HCT116 (cell line): ENCODE results near the gene PIAS4.

Experiments
- CTCF ChIP-seq, 3 experiments: fragments of 200-600 bp in 1 of 3; sonication (generic) in 1 of 3; IDR thresholded peaks in 2 of 3; conservative IDR thresholded peaks in 1 of 3; 2 replicates each; pipeline ENCODE4 v1.5.1; 2012 to 2017; ENCODE audit warnings: low read depth in 2 of 3, low read length in 2 of 3, antibody characterized with exemption in 1 of 3, borderline replicate concordance in 1 of 3, control low read depth in 1 of 3, mild to moderate bottlenecking in 1 of 3, mixed read lengths in 1 of 3, mixed run types in 1 of 3, moderate library complexity in 1 of 3; ENCODE audit not compliant: insufficient read depth in 1 of 3
- POLR2A ChIP-seq: IDR thresholded peaks from 2 replicates; pipeline ENCODE4 v1.7.0; 2011; ENCODE audit warnings: borderline replicate concordance; ENCODE audit not compliant: insufficient read depth, insufficient read length; ENCODE audit errors: extremely low read depth

- TF ChIP-seq POLR2A (peak; percentile 22), CTCF (IDR thresholded peaks at IDR 0.05 in 2 of 3, conservative IDR thresholded peaks at IDR 0.05 in 1 of 3; ENCODE audit: borderline replicate concordance in 1 of 3, insufficient read depth in 1 of 3, low read depth in 2 of 3, low read length in 2 of 3) (no peak)
Measured at GRCh38 chr19:4066682-4067395, 59.3 kb downstream of the PIAS4 start, which contains the start of gene ZBTB7A.
